Neutrophil (primary cell): ENCODE results near the gene METTL16.
A peak's percentile ranks its signal among the peaks of the same experiment; 100 is the strongest.

Experiments
- H3K27ac ChIP-seq: fragments of 200-600 bp; sonication (generic); 2 replicates; pipeline ENCODE4 v1.5.1; 2016; ENCODE audit warnings: mild to moderate bottlenecking, moderate library complexity
- H3K27me3 ChIP-seq: fragments of 200-600 bp; sonication (generic); 2 replicates; pipeline ENCODE4 v1.6.0; 2016; ENCODE audit warnings: mild to moderate bottlenecking
- H3K36me3 ChIP-seq: fragments of 200-600 bp; sonication (generic); 2 replicates; pipeline ENCODE4 v1.5.1; 2017
- H3K4me1 ChIP-seq, 2 experiments: fragments of 200-600 bp in 1 of 2; sonication (generic) in 1 of 2; 1 replicate in 1 of 2; 2 replicates in 1 of 2; pipeline versions ENCODE4 v1.5.1 to v1.6.1; 2013 to 2016; ENCODE audit warnings: low read depth in 1 of 2, low read length in 1 of 2, mild to moderate bottlenecking in 1 of 2, moderate library complexity in 1 of 2; ENCODE audit not compliant: control insufficient read depth in 1 of 2, insufficient read depth in 1 of 2
- H3K4me3 ChIP-seq, 2 experiments: fragments of 200-600 bp in 1 of 2; sonication (generic) in 1 of 2; 1 replicate in 1 of 2; 2 replicates in 1 of 2; pipeline ENCODE4 v1.5.1; 2013 to 2016; ENCODE audit warnings: low read depth in 1 of 2, low read length in 1 of 2, mild to moderate bottlenecking in 1 of 2, moderate library complexity in 1 of 2
- H3K9me3 ChIP-seq: fragments of 200-600 bp; sonication (generic); 2 replicates; pipeline ENCODE4 v1.5.1; 2016
- TF ChIP-seq, protein P1 (sequence below): fragments of 200-600 bp; sonication (generic); IDR thresholded peaks from 2 replicates; pipeline ENCODE4 v1.5.1; 2016; ENCODE audit warnings: antibody characterized with exemption

Gene METTL16

DNA sequence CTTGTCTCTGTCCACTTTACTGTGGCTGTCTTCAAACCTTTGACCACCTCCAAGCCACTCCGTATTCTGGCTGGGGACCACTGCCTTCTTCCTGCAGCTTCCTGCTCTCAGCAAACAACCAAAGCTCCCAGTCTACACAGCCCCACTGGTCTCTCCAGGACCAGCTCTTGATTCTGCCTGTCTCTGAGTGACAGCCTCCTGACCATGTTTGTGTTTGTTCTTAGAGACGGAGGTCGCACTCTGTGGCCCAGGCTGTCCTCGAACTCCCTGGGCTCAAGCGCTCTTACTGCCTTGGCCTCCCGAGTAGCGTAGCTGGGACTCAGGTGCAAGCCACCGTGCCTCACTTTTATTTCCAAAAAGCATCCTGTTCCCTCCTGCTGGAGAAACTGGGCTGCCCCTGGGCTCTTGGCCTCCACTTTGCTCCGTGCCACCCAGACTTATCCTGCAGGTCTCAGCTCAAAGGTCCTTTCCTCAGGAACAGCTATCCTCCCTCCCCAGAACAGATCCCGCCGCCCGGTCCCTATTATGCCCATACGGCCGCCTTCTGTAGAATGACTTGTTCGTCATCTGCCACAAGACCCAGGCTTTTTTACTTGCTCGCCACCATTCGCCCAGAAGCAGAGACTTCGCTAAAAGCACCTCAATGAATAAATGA, 120.0 kb downstream of the METTL16 start:
- TF ChIP-seq, protein P1, sequence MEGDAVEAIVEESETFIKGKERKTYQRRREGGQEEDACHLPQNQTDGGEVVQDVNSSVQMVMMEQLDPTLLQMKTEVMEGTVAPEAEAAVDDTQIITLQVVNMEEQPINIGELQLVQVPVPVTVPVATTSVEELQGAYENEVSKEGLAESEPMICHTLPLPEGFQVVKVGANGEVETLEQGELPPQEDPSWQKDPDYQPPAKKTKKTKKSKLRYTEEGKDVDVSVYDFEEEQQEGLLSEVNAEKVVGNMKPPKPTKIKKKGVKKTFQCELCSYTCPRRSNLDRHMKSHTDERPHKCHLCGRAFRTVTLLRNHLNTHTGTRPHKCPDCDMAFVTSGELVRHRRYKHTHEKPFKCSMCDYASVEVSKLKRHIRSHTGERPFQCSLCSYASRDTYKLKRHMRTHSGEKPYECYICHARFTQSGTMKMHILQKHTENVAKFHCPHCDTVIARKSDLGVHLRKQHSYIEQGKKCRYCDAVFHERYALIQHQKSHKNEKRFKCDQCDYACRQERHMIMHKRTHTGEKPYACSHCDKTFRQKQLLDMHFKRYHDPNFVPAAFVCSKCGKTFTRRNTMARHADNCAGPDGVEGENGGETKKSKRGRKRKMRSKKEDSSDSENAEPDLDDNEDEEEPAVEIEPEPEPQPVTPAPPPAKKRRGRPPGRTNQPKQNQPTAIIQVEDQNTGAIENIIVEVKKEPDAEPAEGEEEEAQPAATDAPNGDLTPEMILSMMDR = no peak
- Histone ChIP-seq H3K27me3 (no peaks in the 10 kb centered on the region), H3K27ac (peak overlapping the region; percentile 100), H3K36me3 (peaks cover 14% of the 10 kb centered on the region), H3K9me3 (no peaks in the 10 kb centered on the region), H3K4me3 (peak overlapping the region; percentile 69 to 86), H3K4me1 (peaks cover 58 to 73% of the 10 kb centered on the region in 2 experiments)

DNA sequence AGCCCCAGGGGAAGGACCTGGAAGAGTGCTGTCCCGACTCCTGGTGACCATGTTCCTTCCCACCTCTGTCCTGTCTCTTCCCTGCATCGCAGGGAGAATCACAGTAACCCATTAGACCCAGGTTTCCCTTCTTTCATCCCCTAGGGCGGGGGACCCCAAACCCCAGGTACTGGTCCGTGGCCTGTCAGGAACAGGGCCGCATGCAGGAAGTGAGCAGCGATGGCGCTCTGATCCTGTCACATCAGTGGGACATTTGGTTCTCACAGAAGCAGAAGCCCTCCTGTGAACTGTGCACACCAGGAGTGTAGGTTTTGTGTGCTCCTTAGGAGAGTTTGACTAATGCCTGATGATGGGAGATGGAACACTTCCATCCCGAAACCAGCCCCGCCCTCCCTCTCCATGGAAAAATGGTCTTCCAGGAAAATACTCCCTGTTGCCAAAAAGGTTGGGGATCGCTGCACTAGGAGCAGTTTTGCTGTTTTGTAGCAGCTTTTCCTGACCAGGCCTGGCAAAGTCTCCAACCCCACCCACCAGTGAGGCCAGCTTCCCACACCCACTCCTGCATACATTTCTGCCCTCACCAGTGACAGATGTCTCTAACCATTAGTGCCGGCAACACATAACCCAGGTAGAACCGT, 121.4 kb downstream of the METTL16 start:
- Histone ChIP-seq H3K27me3 (no peaks in the 10 kb centered on the region), H3K4me1 (peaks cover 45 to 58% of the 10 kb centered on the region in 2 experiments), H3K9me3 (no peaks in the 10 kb centered on the region), H3K36me3 (peaks cover 28% of the 10 kb centered on the region), H3K27ac (peak overlapping the region; percentile 100), H3K4me3 (peak overlapping the region; percentile 69 to 86)
- TF ChIP-seq, protein P1 = no peak

DNA sequence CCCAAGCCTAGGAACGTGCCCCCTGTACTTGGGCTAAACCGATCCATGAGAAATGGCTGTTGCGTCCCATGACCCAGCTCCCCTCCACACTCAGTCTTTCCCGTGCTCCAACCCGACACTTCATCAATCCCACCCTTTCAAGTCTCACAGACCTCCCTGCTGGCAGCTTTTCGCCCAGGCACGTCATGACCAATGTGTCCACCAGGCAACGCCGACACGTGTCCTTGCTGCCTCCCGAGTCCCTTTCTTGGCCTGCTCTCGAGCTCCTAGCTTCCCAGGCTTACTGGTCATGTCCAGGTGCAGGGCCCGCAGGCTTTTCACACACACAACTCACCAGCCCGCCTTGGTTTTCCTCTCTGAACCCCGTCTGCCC, 123.0 kb downstream of the METTL16 start:
- no peak overlapping the region for H3K4me3 ChIP-seq
- H3K36me3 ChIP-seq = peaks cover 37% of the 10 kb centered on the region
- no peaks in the 10 kb centered on the region for H3K27me3 ChIP-seq
- TF ChIP-seq, protein P1 = no peak
- peak overlapping the region; percentile 100 for H3K27ac ChIP-seq
- peaks cover 33 to 43% of the 10 kb centered on the region in 2 experiments for H3K4me1 ChIP-seq
- no peaks in the 10 kb centered on the region for H3K9me3 ChIP-seq

DNA sequence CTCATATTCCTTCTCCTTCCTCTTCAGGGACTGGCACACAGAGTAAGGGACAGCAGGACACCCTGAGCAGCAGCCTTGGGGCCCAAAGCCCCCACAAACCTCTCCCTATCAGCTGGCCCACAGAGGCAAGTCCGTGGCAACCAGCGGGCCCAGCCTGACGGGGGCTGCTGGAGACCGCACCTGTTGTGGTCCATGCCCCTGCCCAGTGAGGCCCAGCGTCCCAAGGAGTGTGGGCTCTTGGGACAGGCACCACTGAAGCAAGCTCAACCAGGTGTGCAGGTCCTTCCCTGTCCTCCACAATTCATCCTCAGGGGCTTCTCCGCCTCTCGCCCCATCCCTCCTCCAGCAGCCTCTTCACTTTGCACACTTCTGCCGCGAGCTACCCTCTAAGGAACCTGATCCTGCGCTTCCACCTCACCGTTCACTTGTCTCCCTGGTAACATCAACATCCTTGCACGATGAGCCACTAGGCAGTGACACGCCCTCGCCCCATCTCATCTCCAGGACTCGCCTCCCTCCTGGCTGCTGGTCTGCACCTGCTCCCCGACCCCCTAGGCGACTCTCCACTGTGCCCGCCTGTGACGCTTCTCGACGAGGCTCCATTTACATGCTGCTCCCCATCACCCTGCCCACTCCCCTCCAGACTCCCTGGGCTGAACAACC, 123.5 kb downstream of the METTL16 start:
- TF ChIP-seq, protein P1 = no peak
- Histone ChIP-seq H3K9me3 (no peaks in the 10 kb centered on the region), H3K36me3 (peaks cover 37% of the 10 kb centered on the region), H3K4me3 (no peak overlapping the region), H3K4me1 (peaks cover 34 to 43% of the 10 kb centered on the region in 2 experiments), H3K27me3 (no peaks in the 10 kb centered on the region), H3K27ac (peak overlapping the region; percentile 13)

DNA sequence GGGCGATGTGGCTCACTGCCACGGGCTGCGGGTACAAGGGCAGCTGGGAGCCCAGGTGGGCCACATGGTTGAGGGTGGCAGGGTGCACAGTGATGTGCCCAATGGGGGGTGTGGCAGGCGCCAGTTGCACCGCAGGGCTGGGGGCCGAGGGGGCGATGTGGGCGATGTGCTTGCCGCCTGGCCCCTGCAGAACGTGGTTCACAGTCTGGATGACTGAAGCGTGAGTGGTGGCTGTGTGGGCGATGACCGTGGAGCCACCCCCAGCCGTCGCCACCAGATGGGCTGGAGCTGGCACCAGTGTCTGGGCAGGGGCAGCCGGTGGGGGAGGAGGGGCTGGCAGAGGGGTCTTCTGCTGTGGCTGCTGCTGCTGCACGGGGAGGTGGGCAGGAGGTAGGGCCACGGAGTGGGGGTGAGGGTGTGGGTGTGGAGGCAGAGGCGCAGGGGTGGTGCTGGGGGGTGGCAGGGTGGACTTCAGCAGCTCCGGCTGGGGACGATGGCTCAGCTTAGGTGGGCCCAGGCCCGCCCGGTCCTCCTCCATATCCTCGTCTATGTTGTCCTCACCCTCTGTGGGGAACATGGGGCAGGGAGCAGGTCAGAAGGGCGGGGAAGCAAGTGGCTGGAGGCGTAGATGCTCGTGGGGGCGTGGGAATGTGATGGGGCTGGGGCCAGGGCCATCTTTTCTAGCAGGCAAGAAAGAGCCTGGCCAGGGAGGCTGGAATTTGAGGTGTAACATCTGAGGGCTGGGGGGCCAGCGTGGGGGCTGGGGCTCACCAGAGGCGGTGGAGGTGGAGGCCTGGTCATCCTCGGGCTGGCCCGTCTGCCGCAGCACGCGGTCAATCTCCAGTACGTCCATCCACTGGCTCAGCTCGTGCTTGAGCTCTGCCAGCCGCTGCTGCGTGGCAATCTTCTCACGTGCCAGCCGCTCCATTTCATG, 124.3 kb downstream of the METTL16 start:
- TF ChIP-seq, protein P1 = no peak
- peaks cover 37% of the 10 kb centered on the region for H3K36me3 ChIP-seq

More for the DNA sequence above, 124.3 kb downstream of the METTL16 start:
- no peak overlapping the region for H3K4me3 ChIP-seq
- H3K4me1 ChIP-seq = peaks cover 35 to 43% of the 10 kb centered on the region in 2 experiments
- H3K27ac ChIP-seq = peak overlapping the region; percentile 13
- H3K27me3 ChIP-seq = no peaks in the 10 kb centered on the region
- H3K9me3 ChIP-seq = no peaks in the 10 kb centered on the region
